Natural killer cell (primary cell): ENCODE results near the gene BMAL2. TPM values are rescaled to one million over a fixed set of nuclear protein-coding genes. Genes with fewer than 3 reads are reported as not detected.

Experiments used
- ATAC-seq, 3 donors: fragments of 150-1000 bp in 2 of 3; fragments of 200-7000 bp in 1 of 3; cut with Tn5 transposase; 1 replicate in 1 of 3; 2 replicates in 2 of 3; pipeline ENCODE4 v1.10.0; 2021; ENCODE audit warnings: mild to moderate bottlenecking in 2 of 3, moderate library complexity in 2 of 3
- DNase-seq, 2 donors: peaks; one replicate each; pipeline versions ENCODE4 v3.0.0 to v3.0.0-alpha.2; 2013 to 2021; ENCODE audit warnings: mixed read lengths in 1 of 2
- H3K27ac ChIP-seq: one replicate; pipeline ENCODE4 v1.5.1; 2013; ENCODE audit warnings: mild to moderate bottlenecking, low read length
- H3K27me3 ChIP-seq: one replicate; pipeline ENCODE4 v1.6.1; 2013; ENCODE audit warnings: low read length; ENCODE audit not compliant: control insufficient read depth, insufficient read depth
- H3K36me3 ChIP-seq: one replicate; pipeline ENCODE4 v1.6.1; 2013; ENCODE audit warnings: low read length; ENCODE audit not compliant: control insufficient read depth, insufficient read depth
- H3K4me1 ChIP-seq: one replicate; pipeline ENCODE4 v1.6.1; 2013; ENCODE audit warnings: low read length; ENCODE audit not compliant: control insufficient read depth, insufficient read depth
- H3K4me3 ChIP-seq: one replicate; pipeline ENCODE4 v1.5.1; 2013; ENCODE audit warnings: low read length
- H3K9me3 ChIP-seq: one replicate; pipeline ENCODE4 v1.6.1; 2013; ENCODE audit warnings: low read length; ENCODE audit not compliant: control insufficient read depth, insufficient read depth
- H3K27ac Mint-ChIP-seq, 2 donors: one replicate each; pipeline ENCODE4 v1.8.0; 2022; ENCODE audit warnings: mild to moderate bottlenecking in 2 of 2, mixed read lengths in 2 of 2, moderate library complexity in 1 of 2
- H3K27me3 Mint-ChIP-seq, 2 donors: one replicate each; pipeline ENCODE4 v1.8.0; 2022; ENCODE audit warnings: low read depth in 2 of 2, mixed read lengths in 2 of 2
- H3K36me3 Mint-ChIP-seq: one replicate; pipeline ENCODE4 v1.8.0; 2022; ENCODE audit warnings: mixed read lengths
- H3K4me1 Mint-ChIP-seq, 2 donors: one replicate each; pipeline ENCODE4 v1.8.0; 2022; ENCODE audit warnings: mixed read lengths in 2 of 2
- H3K4me3 Mint-ChIP-seq: one replicate; pipeline ENCODE4 v1.8.0; 2022; ENCODE audit warnings: mild to moderate bottlenecking, moderate library complexity, mixed read lengths
- H3K9me3 Mint-ChIP-seq, 2 donors: one replicate each; pipeline ENCODE4 v1.8.0; 2022; ENCODE audit warnings: mixed read lengths in 2 of 2
- WGBS: methylation state at CpG from one replicate; pipeline ENCODE4 v1.1.7; 2013; ENCODE audit warnings: missing lambda C conversion rate; ENCODE audit not compliant: insufficient coverage; 5-methylcytosine and 5-hydroxymethylcytosine counted together
- intact Hi-C: fragments of 100-400 bp; cut with micrococcal nuclease; formaldehyde crosslinking; loops from one replicate; pipeline ENCODE4 v1.14.2; 2022
- total RNA-seq, 4 donors: library from RNA; stranded (reverse); fragments of 120-200 nt in 1 of 4; gene quantifications; one replicate each; pipeline versions ENCODE4 v1.2.3 to v1.2.4, GENCODE V29; 2013 to 2022
- TF ChIP-seq, protein P1 (sequence below): fragments of 200-600 bp; IDR thresholded peaks from one replicate; pipeline ENCODE4 v1.8.0; 2022; ENCODE audit warnings: antibody characterized with exemption

BMAL2 gene
- total RNA-seq, 3 donors from 2014 or later (not counting 1 experiment from before 2014, with no cell fraction given): 0.16 to 0.33 (median 0.19) TPM

DNA sequence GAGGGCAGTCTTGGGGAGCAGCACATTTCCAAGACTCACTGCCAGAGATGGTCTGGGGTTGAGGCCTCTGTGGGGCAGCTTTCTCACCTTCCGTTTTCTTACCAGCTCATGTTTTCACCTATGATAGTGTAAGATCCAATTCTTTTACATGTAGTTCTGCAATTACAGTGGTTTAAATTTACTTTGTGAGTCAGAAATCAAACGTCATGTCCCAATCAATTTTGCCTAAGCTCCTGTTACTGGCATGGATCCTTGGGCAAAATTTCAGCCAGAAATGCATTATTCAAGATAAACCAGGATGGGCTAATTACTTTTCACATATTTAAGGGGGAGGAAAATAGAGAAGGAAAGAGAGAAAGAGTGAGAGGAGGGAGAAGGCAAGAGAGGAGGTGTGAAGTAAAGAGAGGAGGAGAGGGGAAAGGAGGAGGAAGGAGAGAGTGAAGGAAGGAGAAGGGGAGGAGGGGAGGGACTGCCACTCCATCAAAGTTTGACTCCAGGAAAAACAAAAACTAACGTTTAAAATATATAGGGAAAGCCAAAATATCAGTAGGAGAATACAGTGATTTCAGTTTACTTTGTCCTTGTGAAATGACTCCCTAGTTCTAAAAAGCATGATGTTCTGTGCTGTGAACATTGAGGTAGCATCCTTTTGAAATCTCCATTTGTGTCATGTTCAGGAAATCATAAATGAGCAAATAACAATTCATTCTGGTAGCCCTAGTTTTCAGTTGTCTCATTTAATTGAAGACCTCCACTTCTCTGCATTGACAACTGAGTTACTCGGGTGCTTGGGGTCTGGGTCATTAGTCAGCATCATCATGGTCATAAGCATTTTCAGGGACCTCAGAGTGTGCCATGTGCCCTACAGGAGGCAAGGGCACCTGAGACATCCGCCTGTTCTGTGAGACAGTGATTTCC lies 3.0 kb downstream of the BMAL2 start:
- no peaks in the 10 kb centered on the region for H3K36me3 ChIP-seq
- Mint-ChIP-seq H3K4me1 (peaks cover 14 to 16% of the 10 kb centered on the region in 2 donors), H3K9me3 (no peaks in the 10 kb centered on the region), H3K27ac (no peak overlapping the region), H3K36me3 (no peaks in the 10 kb centered on the region), H3K4me3 (no peak overlapping the region), H3K27me3 (peaks cover 39 to 58% of the 10 kb centered on the region in 2 donors)
- TF ChIP-seq, protein P1, sequence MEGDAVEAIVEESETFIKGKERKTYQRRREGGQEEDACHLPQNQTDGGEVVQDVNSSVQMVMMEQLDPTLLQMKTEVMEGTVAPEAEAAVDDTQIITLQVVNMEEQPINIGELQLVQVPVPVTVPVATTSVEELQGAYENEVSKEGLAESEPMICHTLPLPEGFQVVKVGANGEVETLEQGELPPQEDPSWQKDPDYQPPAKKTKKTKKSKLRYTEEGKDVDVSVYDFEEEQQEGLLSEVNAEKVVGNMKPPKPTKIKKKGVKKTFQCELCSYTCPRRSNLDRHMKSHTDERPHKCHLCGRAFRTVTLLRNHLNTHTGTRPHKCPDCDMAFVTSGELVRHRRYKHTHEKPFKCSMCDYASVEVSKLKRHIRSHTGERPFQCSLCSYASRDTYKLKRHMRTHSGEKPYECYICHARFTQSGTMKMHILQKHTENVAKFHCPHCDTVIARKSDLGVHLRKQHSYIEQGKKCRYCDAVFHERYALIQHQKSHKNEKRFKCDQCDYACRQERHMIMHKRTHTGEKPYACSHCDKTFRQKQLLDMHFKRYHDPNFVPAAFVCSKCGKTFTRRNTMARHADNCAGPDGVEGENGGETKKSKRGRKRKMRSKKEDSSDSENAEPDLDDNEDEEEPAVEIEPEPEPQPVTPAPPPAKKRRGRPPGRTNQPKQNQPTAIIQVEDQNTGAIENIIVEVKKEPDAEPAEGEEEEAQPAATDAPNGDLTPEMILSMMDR: no peak
- no peaks in the 10 kb centered on the region for H3K9me3 ChIP-seq
- WGBS: 81% methylated on average over 5 of the region's 5 CpGs
- no peak for DNase-seq
- H3K27me3 ChIP-seq: peaks cover 16% of the 10 kb centered on the region
- no peak overlapping the region for H3K27ac ChIP-seq
- intact Hi-C loops: no loop called here
- no peak for ATAC-seq
- peaks cover 12% of the 10 kb centered on the region for H3K4me1 ChIP-seq
- H3K4me3 ChIP-seq: no peak overlapping the region

DNA sequence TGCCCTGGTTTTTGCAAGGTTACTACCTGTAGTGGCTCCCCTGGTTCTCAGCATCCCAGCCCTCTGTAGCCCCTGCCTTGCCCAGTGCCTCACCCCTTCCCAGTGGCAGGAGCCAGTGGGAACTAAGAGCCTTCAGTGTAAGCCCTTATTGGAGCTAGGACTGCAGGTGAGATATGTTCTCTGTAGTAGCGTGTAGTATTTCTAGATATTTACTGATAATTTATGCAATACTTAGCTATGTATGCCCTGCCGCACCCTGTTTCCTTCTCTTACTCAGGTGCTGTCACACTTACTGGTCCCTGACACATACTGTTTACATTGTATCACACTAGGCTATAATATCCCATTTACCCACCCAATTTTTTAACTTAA lies 3.6 kb downstream of the BMAL2 start:
- no peak for DNase-seq

DNA sequence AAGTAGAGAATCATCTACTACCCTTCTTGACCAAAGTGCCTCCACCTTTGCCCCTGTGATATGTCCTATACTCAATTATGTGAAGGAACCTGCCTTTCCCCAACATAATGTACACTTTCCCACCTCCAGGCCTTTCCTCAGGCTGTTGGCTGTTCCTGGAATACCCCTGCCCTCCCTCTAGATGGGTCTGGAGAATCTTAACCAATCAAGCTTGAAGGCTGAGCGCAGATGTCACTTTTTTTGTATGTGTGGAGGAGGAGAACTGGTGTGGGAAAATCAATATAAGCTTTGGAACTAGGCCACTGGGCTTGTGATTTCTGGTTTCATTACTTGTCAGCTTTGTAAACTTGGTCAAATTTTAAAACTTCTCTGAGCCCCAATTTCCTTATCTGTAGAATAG lies 4.7 kb downstream of the BMAL2 start:
- intact Hi-C loops: no loop called here
- no peak for ATAC-seq
- Histone ChIP-seq H3K27me3 (peaks cover 8% of the 10 kb centered on the region), H3K4me1 (peaks cover 7% of the 10 kb centered on the region), H3K36me3 (no peaks in the 10 kb centered on the region), H3K9me3 (no peaks in the 10 kb centered on the region), H3K27ac (no peak overlapping the region), H3K4me3 (no peak overlapping the region)
- 80% methylated on average over 1 of the region's 1 CpG for WGBS
- no peak for DNase-seq
- Mint-ChIP-seq H3K4me3 (no peak overlapping the region), H3K4me1 (peaks cover 10 to 12% of the 10 kb centered on the region in 2 donors), H3K9me3 (no peaks in the 10 kb centered on the region), H3K36me3 (no peaks in the 10 kb centered on the region), H3K27me3 (peaks cover 30 to 47% of the 10 kb centered on the region in 2 donors), H3K27ac (no peak overlapping the region)
- TF ChIP-seq, protein P1: no peak

More for the DNA sequence above, 3.6 kb downstream of the BMAL2 start:
- no peaks in the 10 kb centered on the region for H3K36me3 Mint-ChIP-seq
- no peak overlapping the region for H3K4me3 Mint-ChIP-seq
- 100% methylated on average over 1 of the region's 2 CpGs for WGBS
- intact Hi-C loops: no loop called here
- no peak for ATAC-seq
- Histone ChIP-seq H3K4me1 (peaks cover 12% of the 10 kb centered on the region), H3K9me3 (no peaks in the 10 kb centered on the region), H3K36me3 (no peaks in the 10 kb centered on the region), H3K27ac (no peak overlapping the region), H3K27me3 (peaks cover 16% of the 10 kb centered on the region), H3K4me3 (no peak overlapping the region)
- TF ChIP-seq, protein P1: no peak
- peaks cover 40 to 58% of the 10 kb centered on the region in 2 donors for H3K27me3 Mint-ChIP-seq
- peaks cover 14 to 16% of the 10 kb centered on the region in 2 donors for H3K4me1 Mint-ChIP-seq
- H3K27ac Mint-ChIP-seq: no peak overlapping the region
- H3K9me3 Mint-ChIP-seq: no peaks in the 10 kb centered on the region
